OCI-LY7 (cell line): ENCODE measurements around the gene HIGD2A. TPM values are rescaled to one million over a fixed set of nuclear protein-coding genes. Genes with fewer than 3 reads are reported as not detected.

Experiments
- BruUV-seq: library from RNA; stranded (reverse); fragments of 400-500 nt; replicated peaks from 2 replicates; lab custom pipeline; 2021; lab: Mats Ljungman, UMichigan
- CTCF ChIA-PET: fragments of 300-600 bp; sonication (Branson Sonifier 250); formaldehyde crosslinking; loops from one replicate; lab custom pipeline; 2022; ENCODE audit warnings: antibody characterized with exemption; ENCODE audit not compliant: unreplicated experiment; lab: Charles Lee
- POLR2A ChIA-PET: fragments of 300-600 bp; sonication (Branson Sonifier 250); formaldehyde crosslinking; loops from one replicate; lab custom pipeline; 2022; ENCODE audit warnings: antibody characterized with exemption; lab: Charles Lee
- DNase-seq: peaks from one replicate; pipeline ENCODE4 v3.0.0-alpha.2; 2015; ENCODE audit warnings: low spot score
- H2AFZ ChIP-seq: fragments of 200-600 bp; sonication (generic), shearing (Covaris generic); 2 replicates; pipeline ENCODE4 v1.6.1; 2014; ENCODE audit warnings: mild to moderate bottlenecking, antibody characterized with exemption, low read length, moderate library complexity
- H3K27ac ChIP-seq: fragments of 200-600 bp; sonication (generic); 2 replicates; pipeline ENCODE4 v1.5.1; 2014; ENCODE audit warnings: mixed run types, low read depth, mild to moderate bottlenecking, moderate library complexity, low read length, inconsistent platforms; ENCODE audit not compliant: poor library complexity, severe bottlenecking
- H3K36me3 ChIP-seq: fragments of 200-600 bp; sonication (generic); 2 replicates; pipeline ENCODE4 v1.6.1; 2014; ENCODE audit warnings: mild to moderate bottlenecking, antibody characterized with exemption, low read length, moderate library complexity, mixed read lengths; ENCODE audit not compliant: insufficient read depth
- H3K4me1 ChIP-seq: fragments of 200-600 bp; sonication (generic); 2 replicates; pipeline ENCODE4 v1.5.1; 2014; ENCODE audit warnings: mild to moderate bottlenecking, low read length; ENCODE audit not compliant: insufficient read depth, poor library complexity, severe bottlenecking
- H3K4me2 ChIP-seq: fragments of 200-600 bp; sonication (generic); 2 replicates; pipeline ENCODE4 v1.6.1; 2014; ENCODE audit warnings: mild to moderate bottlenecking, low read length
- H3K4me3 ChIP-seq: fragments of 200-600 bp; sonication (generic); 2 replicates; pipeline ENCODE4 v1.5.1; 2014; ENCODE audit warnings: mild to moderate bottlenecking, low read depth, low read length; ENCODE audit not compliant: poor library complexity, severe bottlenecking
- H3K79me2 ChIP-seq: fragments of 200-600 bp; sonication (generic); 2 replicates; pipeline ENCODE4 v1.6.1; 2016; ENCODE audit warnings: low read depth, mild to moderate bottlenecking, low read length, moderate library complexity, mixed read lengths; ENCODE audit not compliant: insufficient read depth
- H3K9me2 ChIP-seq: fragments of 200-600 bp; sonication (generic); 2 replicates; pipeline ENCODE4 v1.6.1; 2016; ENCODE audit warnings: mild to moderate bottlenecking, low read length, mixed read lengths; ENCODE audit not compliant: insufficient read depth
- H3K9me3 ChIP-seq: fragments of 200-600 bp; sonication (generic); 2 replicates; pipeline ENCODE4 v1.6.1; 2014; ENCODE audit warnings: mild to moderate bottlenecking, mixed run types, low read length, mixed read lengths
- H4K20me1 ChIP-seq: fragments of 200-600 bp; sonication (generic); 2 replicates; pipeline ENCODE4 v1.6.1; 2014; ENCODE audit warnings: mild to moderate bottlenecking, antibody characterized with exemption, low read length, moderate library complexity, mixed read lengths; ENCODE audit not compliant: insufficient read depth
- CTCF ChIP-seq: fragments of 200-600 bp; sonication (generic); conservative IDR thresholded peaks from 2 replicates; pipeline ENCODE4 v1.5.1; 2014; ENCODE audit warnings: mild to moderate bottlenecking, antibody characterized with exemption, low read length, moderate library complexity, mixed read lengths
- EZH2phosphoT487 ChIP-seq: fragments of 200-600 bp; sonication (generic); IDR thresholded peaks from 2 replicates; pipeline ENCODE4 v1.6.1; 2018; ENCODE audit warnings: low read depth, borderline replicate concordance, mild to moderate bottlenecking, mixed run types, antibody characterized with exemption, low read length, moderate library complexity, mixed read lengths
- intact Hi-C: fragments of 100-400 bp; cut with micrococcal nuclease; formaldehyde crosslinking; loops from one replicate; pipeline ENCODE4 v1.10.0; 2022; ENCODE audit not compliant: unreplicated experiment
- total RNA-seq, 2 experiments: library from RNA; depleted of rRNA in 1 of 2; stranded (reverse); fragments of >200 nt in 1 of 2; shearing (Covaris generic) in 1 of 2; gene quantifications; 2 replicates each; pipeline ENCODE4 v1.2.3, GENCODE V29; 2014 to 2022

Gene HIGD2A
- total RNA-seq, 2 experiments from 2014 or later, result 145 to 223 TPM

GRCh38 chr5:176387384-176387925 lies 1.1 kb upstream of the HIGD2A start:
- peak overlapping the region; percentile 86 for H3K27ac ChIP-seq
- H3K4me2 ChIP-seq, result peak overlapping the region; percentile 98
- H3K9me3 ChIP-seq, result no peaks in the 10 kb centered on the region
- H4K20me1 ChIP-seq, result peaks cover 23% of the 10 kb centered on the region
- peaks cover 26% of the 10 kb centered on the region for H3K4me1 ChIP-seq
- POLR2A ChIA-PET, result interaction anchor here (1.2 to 1.9 kb wide), 2 partner anchors 25 to 32 kb away, joined by 3 to 5 read pairs; no protein-coding TSS in a partner anchor
- H3K4me3 ChIP-seq, result peak overlapping the region; percentile 85
- peaks cover 80% of the 10 kb centered on the region for H3K36me3 ChIP-seq
- TSS peak; percentile 68 for BruUV-seq
- peak; percentile 21 for DNase-seq
- TF ChIP-seq CTCF, result peak; percentile 39
- no peak for TF ChIP-seq EZH2phosphoT487
- H3K9me2 ChIP-seq, result no peaks in the 10 kb centered on the region
- intact Hi-C loops, result loop anchor here (10.0 kb wide), 1 partner anchor 153 kb away; the partner anchor contains the start of gene SIMC1
- no peak overlapping the region for H2AFZ ChIP-seq
- peaks cover 55% of the 10 kb centered on the region for H3K79me2 ChIP-seq
- CTCF ChIA-PET, result no interaction called here

GRCh38 chr5:176388003-176388443 lies 528 bp upstream of the HIGD2A start:
- H3K9me3 ChIP-seq, result no peaks in the 10 kb centered on the region
- intact Hi-C loops, result loop anchor here (2.0 to 10.0 kb wide), 2 partner anchors 61 to 153 kb away; partner anchors contain the start of genes FAF2 and SIMC1
- H4K20me1 ChIP-seq, result peaks cover 23% of the 10 kb centered on the region
- no peaks in the 10 kb centered on the region for H3K9me2 ChIP-seq
- TF ChIP-seq EZH2phosphoT487 (no peak), CTCF (no peak)
- H3K4me1 ChIP-seq, result peaks cover 26% of the 10 kb centered on the region
- ChIA-PET POLR2A (interaction anchor here (0.8 to 1.9 kb wide), 4 partner anchors 26 to 147 kb away, joined by 3 to 5 read pairs (median 3); no protein-coding TSS in a partner anchor), CTCF (no interaction called here)
- peaks cover 74% of the 10 kb centered on the region for H3K36me3 ChIP-seq
- peak overlapping the region; percentile 86 for H3K27ac ChIP-seq
- DNase-seq, result peak; percentile 37
- H2AFZ ChIP-seq, result peak overlapping the region; percentile 89; the same call in 1 of the 2 replicates
- peak overlapping the region; percentile 85 for H3K4me3 ChIP-seq
- H3K79me2 ChIP-seq, result peaks cover 55% of the 10 kb centered on the region
- H3K4me2 ChIP-seq, result peak overlapping the region; percentile 98
- no TSS peak for BruUV-seq
